Measurements from ENCODE around the gene CNEP1R1. TPM values are rescaled to one million over a fixed set of nuclear protein-coding genes. Genes with fewer than 3 reads are reported as not detected.

The CNEP1R1 gene
- total RNA-seq, 3 donors from 2014 or later: 19.3 to 20.8 (median 20.3) TPM

GRCh38 chr16:50079397-50080140 is 54.5 kb downstream of the CNEP1R1 start:
- TF ChIP-seq CTCF (IDR thresholded peaks at IDR 0.05): no peak
- no peak for ATAC-seq
- intact Hi-C loops (cut with DNase I, micrococcal nuclease): loop anchor here in 1 of 2 donors (10.0 kb wide), 1 partner anchor 65 kb away; no protein-coding TSS in a partner anchor
- no peaks in the 10 kb centered on the region for H3K4me1 ChIP-seq (ENCODE audit: low read depth)
- DNase-seq: no peak
- H3K36me3 ChIP-seq (ENCODE audit: low read depth): no peaks in the 10 kb centered on the region
- H3K9me3 ChIP-seq: no peaks in the 10 kb centered on the region
- no peak overlapping the region for H3K4me3 ChIP-seq

- Histone ChIP-seq H3K4me3 (no peak overlapping the region), H3K4me1 (ENCODE audit: low read depth) (no peaks in the 10 kb centered on the region), H3K36me3 (ENCODE audit: low read depth) (no peaks in the 10 kb centered on the region), H3K9me3 (no peaks in the 10 kb centered on the region)
- ATAC-seq (no peak), DNase-seq (no peak)
- TF ChIP-seq CTCF (IDR thresholded peaks at IDR 0.05): no peak
- intact Hi-C loops (cut with DNase I, micrococcal nuclease): no loop called here
Measured at GRCh38 chr16:50081428-50082018, 56.5 kb downstream of the CNEP1R1 start.

GRCh38 chr16:50083996-50084395 is 59.0 kb downstream of the CNEP1R1 start:
- Histone ChIP-seq H3K9me3 (no peaks in the 10 kb centered on the region), H3K4me1 (ENCODE audit: low read depth) (no peaks in the 10 kb centered on the region), H3K36me3 (ENCODE audit: low read depth) (no peaks in the 10 kb centered on the region), H3K4me3 (no peak overlapping the region)
- intact Hi-C loops (cut with DNase I, micrococcal nuclease): no loop called here
- DNase-seq: no peak
- TF ChIP-seq CTCF (IDR thresholded peaks at IDR 0.05): no peak
- no peak for ATAC-seq

- Histone ChIP-seq H3K9me3 (no peaks in the 10 kb centered on the region), H3K36me3 (ENCODE audit: low read depth) (no peaks in the 10 kb centered on the region), H3K4me1 (ENCODE audit: low read depth) (no peaks in the 10 kb centered on the region), H3K4me3 (no peak overlapping the region)
- no peak for DNase-seq
- TF ChIP-seq CTCF (IDR thresholded peaks at IDR 0.05): no peak
- no peak for ATAC-seq
- intact Hi-C loops (cut with DNase I, micrococcal nuclease): no loop called here
Measured at GRCh38 chr16:50086176-50086575, 61.2 kb downstream of the CNEP1R1 start.

Other genes with a start within 250 kb of the CNEP1R1 start
- gene ZNF423, start 169.1 kb upstream of the CNEP1R1 start, total RNA-seq: 10 to 100 TPM in 2 of 3 donors, 1 to 10 TPM in 1; 6.7 to 11.6 (median 11.0) TPM
- 10 to 100 TPM; 19.1 to 24.1 (median 22.1) TPM for gene HEATR3, start 40.7 kb downstream of the CNEP1R1 start, total RNA-seq
- gene TENT4B, start 128.1 kb downstream of the CNEP1R1 start, total RNA-seq: 10 to 100 TPM; 10.6 to 20.0 (median 11.5) TPM
- gene ADCY7, start 241.3 kb downstream of the CNEP1R1 start, total RNA-seq: 10 to 100 TPM; 12.4 to 25.0 (median 22.7) TPM